Urothelium cell line (cell line): ENCODE results near the gene SDR42E2.
A peak's percentile ranks its signal among the peaks of the same experiment; 100 is the strongest.
"Not testable (repeated sequence)": the region's sequence is repeated elsewhere in the genome, so short reads cannot be mapped to it uniquely, and the experiment has no call there.

Experiments
- DNase-seq: peaks from one replicate; pipeline ENCODE4 v3.0.0; 2011; ENCODE audit warnings: low spot score, mixed read lengths
- FAIRE-seq: peaks from 2 replicates; lab custom pipeline; 2011; peaks lifted over from hg19 to GRCh38; lab: Jason Lieb, UNC

The SDR42E2 gene

GRCh38 chr16:22153078-22153477, 9.2 kb upstream of the SDR42E2 start:
- not testable (repeated sequence) for FAIRE-seq, DNase-seq

- FAIRE-seq, result no peak
- no peak for DNase-seq
Observed at GRCh38 chr16:22161401-22161800, 905 bp upstream of the SDR42E2 start.

DNA sequence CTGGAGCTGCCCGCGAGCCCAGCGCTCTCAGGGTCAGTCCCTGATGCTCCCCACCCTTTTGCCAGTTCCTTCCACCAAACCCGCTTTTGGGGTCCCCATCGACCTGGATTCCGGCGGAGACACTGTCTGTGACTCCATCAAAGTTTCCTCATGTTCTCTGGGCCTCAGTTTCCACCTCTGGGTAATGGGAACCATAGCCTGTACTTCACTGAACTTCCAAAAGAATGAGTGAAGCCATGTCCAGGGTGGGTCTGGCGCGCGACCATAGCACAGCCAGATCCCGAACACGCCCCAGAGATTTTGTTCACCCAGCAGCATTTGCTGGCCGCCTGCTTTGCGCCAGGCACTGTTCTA, 327 bp downstream of the SDR42E2 start:
- no peak for FAIRE-seq
- DNase-seq, result no peak

- no peak for FAIRE-seq
- DNase-seq, result no peak
Observed at GRCh38 chr16:22163806-22164205, 1.5 kb downstream of the SDR42E2 start.

DNA sequence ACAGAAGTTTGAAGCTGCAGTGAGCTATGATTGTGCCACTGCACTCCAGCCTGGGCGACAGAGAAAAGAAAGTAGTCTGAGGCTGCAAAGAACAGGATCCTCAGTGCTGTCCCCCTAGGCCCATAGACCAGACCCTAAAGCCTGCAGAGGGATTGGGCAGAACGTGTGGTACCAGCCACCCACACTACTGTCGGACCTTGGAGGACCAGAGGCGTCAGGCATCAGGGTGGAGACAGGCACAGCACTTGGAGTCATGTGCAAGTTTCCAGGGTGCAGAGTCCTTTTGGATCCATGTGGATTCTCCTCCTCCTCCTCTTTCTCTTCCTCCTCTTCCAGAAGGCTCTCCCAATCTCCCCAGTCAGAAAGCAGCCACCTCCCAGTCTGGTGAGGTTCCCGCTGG, 2.2 kb downstream of the SDR42E2 start:
- DNase-seq, result no peak
- no peak for FAIRE-seq

GRCh38 chr16:22165508-22166285, 3.4 kb downstream of the SDR42E2 start:
- no peak for DNase-seq
- FAIRE-seq, result no peak

DNA sequence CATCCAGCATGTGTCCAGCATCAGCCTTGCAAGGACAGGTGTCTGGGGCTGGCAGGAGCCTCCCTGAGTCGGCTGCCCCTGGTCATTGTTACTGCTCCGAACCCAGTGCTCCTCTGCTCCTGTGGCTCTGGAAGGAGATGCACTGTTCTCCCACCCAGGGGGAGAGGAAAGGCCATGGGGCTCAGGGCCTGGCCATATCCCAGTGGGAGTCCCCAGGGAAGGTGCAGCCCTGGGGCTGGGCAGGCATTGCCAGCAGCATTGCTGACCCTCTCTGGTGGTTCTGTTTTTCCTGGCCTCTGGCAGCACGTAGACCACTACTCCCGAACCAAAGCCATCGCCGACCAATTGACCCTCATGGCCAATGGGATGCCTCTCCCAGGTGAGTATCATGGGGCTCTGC, 9.6 kb downstream of the SDR42E2 start:
- no peak for FAIRE-seq
- DNase-seq, result no peak

DNA sequence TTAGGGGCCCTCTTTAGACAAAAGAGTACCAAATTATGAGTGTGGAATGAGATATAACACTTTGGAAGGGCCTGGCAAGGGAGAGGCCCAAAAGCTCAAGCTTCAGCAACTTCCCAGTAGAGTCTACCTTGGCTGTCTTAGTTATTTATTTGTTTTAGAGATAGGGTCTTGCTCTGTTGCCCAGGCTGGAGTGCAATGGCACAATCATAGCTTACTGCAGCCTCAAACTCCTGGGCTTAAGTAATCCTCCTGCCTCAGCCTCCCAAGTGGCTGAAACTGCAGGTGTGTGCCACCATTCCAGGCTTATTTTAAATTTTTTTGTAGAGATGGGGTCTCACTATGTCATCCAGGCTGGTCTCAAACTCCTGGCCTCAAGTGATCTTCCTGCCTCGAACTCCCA, 10.3 kb downstream of the SDR42E2 start:
- DNase-seq, FAIRE-seq: not testable (repeated sequence)

- FAIRE-seq, result no peak
- no peak for DNase-seq
Observed at GRCh38 chr16:22174642-22175041, 12.3 kb downstream of the SDR42E2 start.

GRCh38 chr16:22177968-22178930, 15.9 kb downstream of the SDR42E2 start:
- DNase-seq (no peak), FAIRE-seq (no peak)

- FAIRE-seq (no peak), DNase-seq (no peak)
Observed at GRCh38 chr16:22181426-22181825, 19.1 kb downstream of the SDR42E2 start.

DNA sequence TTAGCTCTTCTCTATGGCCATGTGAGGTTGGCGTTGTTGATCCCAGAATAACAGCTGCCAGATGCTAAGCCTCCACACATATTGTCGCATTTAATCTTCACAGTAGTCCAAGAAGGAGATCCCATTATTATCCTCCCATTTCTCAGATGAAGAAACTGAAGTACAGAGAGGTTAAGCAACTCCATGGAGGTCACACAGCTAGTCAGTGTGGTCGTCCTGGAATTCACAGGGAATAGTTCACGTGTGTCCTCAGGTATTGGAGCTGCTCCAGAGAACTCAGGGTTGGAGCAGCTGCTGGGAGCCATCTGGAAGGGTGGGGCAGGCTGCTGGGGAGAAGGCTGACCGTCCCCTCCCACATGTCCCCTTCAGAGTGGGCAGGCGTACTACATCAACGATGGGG, 19.5 kb downstream of the SDR42E2 start:
- no peak for FAIRE-seq
- DNase-seq, result no peak

DNA sequence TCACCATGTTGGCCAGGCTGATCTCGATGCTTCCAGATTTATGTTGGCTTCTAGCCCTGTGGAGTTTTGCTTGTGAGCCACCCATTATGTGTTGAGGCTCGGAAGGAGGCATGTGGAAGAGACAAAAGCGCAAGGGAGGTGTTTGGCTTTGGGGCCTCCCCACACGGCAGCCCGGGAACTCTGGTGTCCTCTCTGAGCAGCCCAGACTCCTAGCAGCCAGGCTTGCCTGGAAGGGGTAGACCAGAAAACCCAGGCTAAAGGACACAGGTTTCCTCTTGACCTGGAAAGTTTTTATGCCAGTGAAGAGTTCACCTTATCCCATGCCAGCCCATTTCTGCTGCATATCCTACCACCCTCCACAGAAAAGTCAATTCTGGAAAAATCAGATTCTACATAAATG, 21.0 kb downstream of the SDR42E2 start:
- DNase-seq (no peak), FAIRE-seq (no peak)

- no peak for FAIRE-seq
- DNase-seq, result no peak
Observed at GRCh38 chr16:22183901-22184614, 21.8 kb downstream of the SDR42E2 start.

- DNase-seq (no peak), FAIRE-seq (no peak)
Observed at GRCh38 chr16:22184615-22184968, 22.3 kb downstream of the SDR42E2 start.

GRCh38 chr16:22186517-22186916, 24.2 kb downstream of the SDR42E2 start:
- DNase-seq (no peak), FAIRE-seq (no peak)

GRCh38 chr16:22188267-22188594, 25.9 kb downstream of the SDR42E2 start:
- no peak for DNase-seq
- no peak for FAIRE-seq

GRCh38 chr16:22188595-22189442, 26.5 kb downstream of the SDR42E2 start:
- peak; percentile 56 for DNase-seq
- FAIRE-seq, result no peak

DNA sequence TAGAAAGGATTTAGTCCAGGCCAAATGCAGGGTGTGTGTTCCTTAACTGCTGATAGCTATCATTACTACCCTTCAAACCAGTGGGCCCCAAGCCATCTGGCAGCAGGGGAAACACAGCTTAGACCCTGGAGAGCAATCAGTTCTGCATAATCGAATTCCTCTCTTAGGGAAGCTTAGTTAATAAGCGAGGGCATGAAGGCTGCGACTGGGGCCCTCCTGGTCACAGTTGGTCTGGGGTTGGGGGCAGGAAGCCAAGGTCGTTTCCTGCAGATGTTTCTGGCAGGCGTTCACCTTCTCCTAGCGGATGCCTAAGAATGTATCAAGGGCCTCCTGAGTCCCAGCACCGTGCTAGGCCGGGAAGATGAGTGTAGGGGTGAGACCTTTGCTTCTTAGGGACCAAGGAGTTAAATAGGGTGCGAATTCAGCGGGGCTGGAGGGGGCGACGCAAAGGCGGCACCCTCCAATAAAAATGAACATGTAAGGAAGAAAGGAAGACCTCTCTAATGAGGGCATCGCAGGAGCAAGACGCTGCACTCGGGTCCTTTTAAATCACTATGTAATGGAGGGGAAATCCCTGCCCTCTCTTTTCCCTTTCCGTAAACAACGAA, 27.3 kb downstream of the SDR42E2 start:
- DNase-seq, result no peak
- no peak for FAIRE-seq

GRCh38 chr16:22190081-22190775, 27.9 kb downstream of the SDR42E2 start:
- DNase-seq, result peak; percentile 95
- FAIRE-seq, result no peak
